NB4 (cell line): ENCODE measurements around the gene CDH4.

Experiments used
- DNase-seq: peaks from one replicate; pipeline ENCODE4 v3.0.0; 2010; ENCODE audit warnings: low read depth
- H3K4me3 ChIP-seq: one replicate; pipeline ENCODE4 v1.5.1; 2011; ENCODE audit warnings: mild to moderate bottlenecking, low read depth, low read length, moderate library complexity
- CTCF ChIP-seq: IDR thresholded peaks from one replicate; pipeline ENCODE4 v1.5.1; 2012; ENCODE audit warnings: low read depth, low read length
- MAX ChIP-seq: IDR thresholded peaks from 2 replicates; pipeline ENCODE4 v1.6.1; 2011; ENCODE audit warnings: low read depth, low read length
- MYC ChIP-seq: IDR thresholded peaks from 2 replicates; pipeline ENCODE4 v1.6.1; 2011; ENCODE audit warnings: low read depth, low read length
- POLR2A ChIP-seq: IDR thresholded peaks from 2 replicates; pipeline ENCODE4 v1.6.1; 2011; ENCODE audit warnings: mild to moderate bottlenecking; ENCODE audit not compliant: insufficient read length; ENCODE audit errors: extremely low read depth

CDH4 gene

GRCh38 chr20:61551401-61551800 is 299.3 kb downstream of the CDH4 start:
- no peak for DNase-seq

GRCh38 chr20:61554617-61555016 is 302.6 kb downstream of the CDH4 start:
- H3K4me3 ChIP-seq = no peak overlapping the region
- no peak for TF ChIP-seq MYC

More at GRCh38 chr20:61551401-61551800, 299.3 kb downstream of the CDH4 start:
- no peak overlapping the region for H3K4me3 ChIP-seq
- TF ChIP-seq POLR2A (no peak), MYC (no peak)

GRCh38 chr20:61555566-61555965 is 303.5 kb downstream of the CDH4 start:
- no peak overlapping the region for H3K4me3 ChIP-seq
- DNase-seq = no peak
- TF ChIP-seq MAX = no peak
- no peak for TF ChIP-seq MYC
- no peak for TF ChIP-seq POLR2A
- no peak for TF ChIP-seq CTCF

More at GRCh38 chr20:61554617-61555016, 302.6 kb downstream of the CDH4 start:
- no peak for DNase-seq

GRCh38 chr20:61556111-61556510 is 304.1 kb downstream of the CDH4 start:
- no peak for DNase-seq
- H3K4me3 ChIP-seq = no peak overlapping the region
- no peak for TF ChIP-seq MYC
- no peak for TF ChIP-seq MAX
- no peak for TF ChIP-seq POLR2A
- no peak for TF ChIP-seq CTCF

- H3K4me3 ChIP-seq = no peak overlapping the region
- no peak for DNase-seq
- no peak for TF ChIP-seq CTCF
- no peak for TF ChIP-seq MAX
- no peak for TF ChIP-seq POLR2A
- no peak for TF ChIP-seq MYC
Observed at GRCh38 chr20:61556673-61557072, 304.6 kb downstream of the CDH4 start.

- no peak for DNase-seq
- TF ChIP-seq CTCF = no peak
- TF ChIP-seq POLR2A = no peak
- no peak for TF ChIP-seq MAX
- no peak for TF ChIP-seq MYC
- H3K4me3 ChIP-seq = no peak overlapping the region
Observed at GRCh38 chr20:61557621-61558020, 305.6 kb downstream of the CDH4 start.

- DNase-seq = no peak
- TF ChIP-seq CTCF = no peak
- TF ChIP-seq POLR2A = no peak
- no peak for TF ChIP-seq MAX
- TF ChIP-seq MYC = no peak
Observed at GRCh38 chr20:61558726-61559125, 306.7 kb downstream of the CDH4 start.

More at GRCh38 chr20:61558726-61559125, 306.7 kb downstream of the CDH4 start:
- H3K4me3 ChIP-seq = no peak overlapping the region
